Uterus (tissue), 4 donors: Measurements from ENCODE around the gene CAMTA1. TPM values are rescaled to one million over a fixed set of nuclear protein-coding genes. Genes with fewer than 3 reads are reported as not detected.

Source experiments
- DNase-seq, 2 donors: peaks; one replicate each; pipeline ENCODE4 v3.0.0-alpha.2; 2019 to 2020
- H3K27ac ChIP-seq, 2 donors: fragments of 200-600 bp; sonication (generic); 1 replicate in 1 of 2; 2 replicates in 1 of 2; pipeline ENCODE4 v1.5.1; 2016 to 2018
- H3K27me3 ChIP-seq, 2 donors: fragments of 200-600 bp; sonication (generic); one replicate each; pipeline ENCODE4 v1.5.1; 2018 to 2019; ENCODE audit warnings: control low read depth in 1 of 2
- H3K36me3 ChIP-seq, 2 donors: fragments of 200-600 bp; sonication (generic); one replicate each; pipeline ENCODE4 v1.5.1; 2019; ENCODE audit warnings: control low read depth in 1 of 2
- H3K4me1 ChIP-seq, 2 donors: fragments of 200-600 bp; sonication (generic); one replicate each; pipeline ENCODE4 v1.5.1; 2018 to 2019; ENCODE audit warnings: control low read depth in 1 of 2
- H3K4me3 ChIP-seq, 2 donors: fragments of 200-600 bp; sonication (generic); 1 replicate in 1 of 2; 2 replicates in 1 of 2; pipeline ENCODE4 v1.5.1; 2018 to 2019; ENCODE audit warnings: mild to moderate bottlenecking in 1 of 2
- H3K9me3 ChIP-seq, 2 donors: fragments of 200-600 bp; sonication (generic); one replicate each; pipeline ENCODE4 v1.5.1; 2019; ENCODE audit warnings: control low read depth in 1 of 2
- CTCF ChIP-seq, 4 experiments: fragments of 200-600 bp in 2 of 4; fragments of 450-650 bp in 2 of 4; sonication (generic) in 2 of 4; IDR thresholded peaks; one replicate each; pipeline ENCODE4 v1.5.1; 2016 to 2019; ENCODE audit warnings: antibody characterized with exemption in 4 of 4, mild to moderate bottlenecking in 2 of 4, moderate library complexity in 1 of 4
- POLR2A ChIP-seq, 2 donors: fragments of 450-650 bp; IDR thresholded peaks; one replicate each; pipeline ENCODE4 v1.6.1; 2016; ENCODE audit warnings: antibody characterized with exemption in 2 of 2, mild to moderate bottlenecking in 1 of 2, moderate library complexity in 1 of 2
- intact Hi-C: fragments of 100-400 bp; cut with DNase I; formaldehyde crosslinking; loops from one replicate; pipeline ENCODE4 v1.15.1; 2023; ENCODE audit warnings: low total_unique reads
- total RNA-seq, 4 donors: library from RNA; depleted of rRNA in 3 of 4; stranded (reverse); fragments of >200 nt in 3 of 4; gene quantifications; one replicate each; pipeline versions ENCODE4 v1.1.0 to v1.2.4, GENCODE V29; 2014 to 2023
- donor health status: DM: yes; HTN: yes; CAD: no.

Gene CAMTA1
- total RNA-seq, 4 donors from 2014 or later = 29.7 to 427 (median 64.8) TPM

DNA sequence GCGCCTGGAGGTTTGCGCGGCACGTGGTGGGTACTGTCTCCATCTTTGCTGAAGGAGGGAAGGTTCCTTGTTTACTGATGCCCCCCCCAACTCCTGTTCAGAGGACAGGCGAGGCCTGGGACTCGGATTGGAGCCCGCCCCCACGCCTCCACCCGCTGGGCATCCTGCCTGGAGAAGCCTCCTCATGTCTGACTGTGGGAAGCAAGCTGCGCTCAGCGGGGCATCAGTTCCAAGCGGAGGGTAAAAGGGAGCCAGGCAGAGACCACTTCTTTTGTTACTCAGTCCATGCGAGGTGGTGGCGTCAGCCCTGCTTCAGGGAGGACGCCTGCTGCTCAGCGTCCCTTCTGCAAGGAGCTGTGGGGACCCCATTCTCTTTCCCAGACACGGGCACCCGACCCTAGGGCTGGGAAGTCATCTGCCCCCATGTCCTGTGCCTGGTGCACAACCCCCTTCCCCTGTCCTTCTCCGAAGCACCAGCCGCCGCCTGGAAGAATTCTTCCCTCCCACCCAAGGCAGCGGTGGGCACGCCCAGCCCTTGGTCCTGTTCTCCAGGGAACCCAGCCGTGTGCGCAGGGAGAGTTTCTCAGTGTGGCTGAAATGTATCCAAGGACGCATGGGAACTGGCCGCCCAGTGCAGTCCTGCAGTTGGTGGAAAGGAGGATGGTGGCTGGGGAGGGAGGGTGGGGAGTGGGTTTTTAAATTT, 414.0 kb downstream of the CAMTA1 start:
- intact Hi-C loops = no loop called here
- no peak for DNase-seq

DNA sequence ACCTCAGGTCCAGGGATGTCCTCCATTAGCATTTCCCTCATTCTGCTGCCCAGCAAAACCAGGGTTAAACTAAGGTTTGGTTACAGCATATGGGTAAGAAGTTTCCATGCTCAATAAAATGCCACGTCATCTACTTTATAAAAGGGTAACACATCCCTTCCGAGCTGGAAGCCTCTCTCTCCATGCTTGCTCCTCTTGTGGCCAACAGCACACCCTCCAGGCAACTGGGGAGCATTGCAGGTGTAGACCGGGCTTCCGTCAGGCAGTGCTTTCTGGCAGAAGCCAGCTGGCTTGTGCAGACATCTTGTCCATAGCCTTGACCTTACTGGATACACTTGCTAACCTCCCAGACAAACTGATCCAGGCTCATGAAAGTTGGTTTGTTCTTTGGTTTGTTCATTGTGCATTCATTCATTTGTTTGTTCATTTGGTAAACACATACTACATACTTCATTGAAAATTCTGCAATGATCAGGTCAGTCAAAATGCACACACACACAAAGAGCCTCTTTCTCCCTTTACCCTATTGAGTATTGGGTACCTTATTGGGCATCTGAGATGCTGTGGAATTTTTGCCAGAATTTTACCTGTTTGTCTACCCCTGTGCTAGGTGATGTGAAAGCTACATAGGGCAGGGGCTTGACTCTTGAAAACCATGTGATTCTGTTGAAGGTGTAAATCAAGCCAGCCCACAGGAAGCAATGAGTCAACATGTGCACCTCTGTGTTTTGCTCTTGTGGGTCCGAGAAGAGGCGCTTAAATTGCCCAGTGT, 422.8 kb downstream of the CAMTA1 start:
- H3K4me1 ChIP-seq = no peaks in the 10 kb centered on the region
- peaks cover 0 to 3% of the 10 kb centered on the region in 2 donors for H3K9me3 ChIP-seq
- H3K4me3 ChIP-seq = no peak overlapping the region
- no peak overlapping the region for H3K27ac ChIP-seq
- no peaks in the 10 kb centered on the region for H3K36me3 ChIP-seq
- no peak for TF ChIP-seq POLR2A (IDR thresholded peaks at IDR 0.05)
- no peak for TF ChIP-seq CTCF (IDR thresholded peaks at IDR 0.05)
- intact Hi-C loops = loop anchor here (10.0 kb wide), 1 partner anchor 1193 kb away; no protein-coding TSS in a partner anchor
- DNase-seq = no peak
- no peaks in the 10 kb centered on the region for H3K27me3 ChIP-seq

More for the DNA sequence above, 414.0 kb downstream of the CAMTA1 start:
- H3K27ac ChIP-seq = no peak overlapping the region
- H3K27me3 ChIP-seq = peaks cover 0 to 4% of the 10 kb centered on the region in 2 donors
- H3K4me3 ChIP-seq = no peak overlapping the region
- no peaks in the 10 kb centered on the region for H3K9me3 ChIP-seq
- TF ChIP-seq CTCF (IDR thresholded peaks at IDR 0.05) = no peak
- no peak for TF ChIP-seq POLR2A (IDR thresholded peaks at IDR 0.05)
- H3K4me1 ChIP-seq = no peaks in the 10 kb centered on the region
- no peaks in the 10 kb centered on the region for H3K36me3 ChIP-seq

GRCh38 chr1:7208647-7209180, 423.5 kb downstream of the CAMTA1 start:
- intact Hi-C loops = loop anchor here (10.0 kb wide), 1 partner anchor 1194 kb away; no protein-coding TSS in a partner anchor
- DNase-seq = no peak
- Histone ChIP-seq H3K27me3 (no peaks in the 10 kb centered on the region), H3K4me3 (no peak overlapping the region), H3K9me3 (peaks cover 0 to 3% of the 10 kb centered on the region in 2 donors), H3K27ac (no peak overlapping the region), H3K4me1 (no peaks in the 10 kb centered on the region), H3K36me3 (no peaks in the 10 kb centered on the region)
- TF ChIP-seq POLR2A (IDR thresholded peaks at IDR 0.05) = no peak
- no peak for TF ChIP-seq CTCF (IDR thresholded peaks at IDR 0.05)

DNA sequence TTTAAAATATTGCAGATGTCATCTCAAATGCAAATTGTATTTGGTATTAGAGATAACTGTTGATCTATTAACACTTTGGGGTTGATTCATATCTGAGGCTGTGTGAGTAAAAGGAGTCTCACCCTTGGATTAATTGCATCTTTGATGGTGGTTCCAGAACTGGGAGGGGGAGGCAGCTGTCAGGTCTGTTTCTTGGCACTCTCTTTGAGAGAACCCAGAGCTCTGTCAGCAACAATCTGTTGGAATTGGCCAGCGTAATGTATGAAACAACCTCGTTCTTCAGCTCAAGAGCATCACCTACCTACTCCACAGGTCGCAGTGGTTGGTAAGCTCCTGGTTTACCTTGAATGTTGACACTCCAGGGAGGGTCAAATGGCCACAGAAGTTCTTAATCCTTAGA, 424.1 kb downstream of the CAMTA1 start:
- Histone ChIP-seq H3K4me3 (no peak overlapping the region), H3K36me3 (no peaks in the 10 kb centered on the region), H3K27ac (no peak overlapping the region), H3K9me3 (peaks cover 0 to 3% of the 10 kb centered on the region in 2 donors), H3K27me3 (no peaks in the 10 kb centered on the region), H3K4me1 (no peaks in the 10 kb centered on the region)
- intact Hi-C loops = loop anchor here (10.0 kb wide), 1 partner anchor 1195 kb away; no protein-coding TSS in a partner anchor
- TF ChIP-seq CTCF (IDR thresholded peaks at IDR 0.05) (no peak), POLR2A (IDR thresholded peaks at IDR 0.05) (no peak)
- no peak for DNase-seq
